Measurements from ENCODE around the gene CORO7. TPM values are rescaled to one million over a fixed set of nuclear protein-coding genes. Genes with fewer than 3 reads are reported as not detected.

The CORO7 gene
- polyA plus RNA-seq, 3 donors: 44.7 to 181 (median 68.4) TPM

DNA sequence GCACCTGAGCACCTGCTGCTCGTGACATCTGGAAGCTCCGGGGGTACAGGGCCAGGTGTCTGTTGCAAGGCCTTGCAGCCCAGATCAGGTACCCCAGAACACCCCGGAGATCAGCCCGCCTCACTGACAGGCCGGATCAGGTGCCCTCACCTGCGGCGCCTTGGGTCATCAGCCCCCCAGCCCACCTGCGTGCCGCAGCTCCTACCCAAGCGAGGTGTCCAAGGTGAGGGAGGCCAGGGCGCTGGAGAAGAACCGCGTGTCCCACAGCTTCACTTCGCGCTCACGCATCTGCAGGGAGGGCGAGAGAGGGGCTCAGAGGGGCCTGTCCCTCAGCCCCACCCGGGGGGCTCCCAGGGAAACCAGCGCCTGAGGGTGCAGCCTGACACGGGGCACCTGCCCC lies 28.6 kb downstream of the CORO7 start:
- no peak overlapping the region for H3K4me3 ChIP-seq (replicated peaks in 1 of 3; ENCODE audit: low read depth in 2 of 3, low read length in 3 of 3)
- H3K9ac ChIP-seq (ENCODE audit: insufficient read depth, low read length, poor library complexity, severe bottlenecking): no peak overlapping the region
- H3K4me1 ChIP-seq (ENCODE audit: control insufficient read depth in 1 of 2, insufficient read depth in 2 of 2, low read length in 2 of 2): no peaks in the 10 kb centered on the region
- peaks cover 100% of the 10 kb centered on the region for H4K20me1 ChIP-seq (ENCODE audit: insufficient read depth, low read length)
- Mint-ChIP-seq H3K4me3 (no peak overlapping the region), H3K27ac (no peak overlapping the region), H3K4me1 (no peaks in the 10 kb centered on the region), H3K9me3 (no peaks in the 10 kb centered on the region), H3K36me3 (peaks cover 59 to 89% of the 10 kb centered on the region in 2 donors), H3K27me3 (ENCODE audit: low read depth in 3 of 3) (no peaks in the 10 kb centered on the region)
- no peak overlapping the region for H2AFZ ChIP-seq (ENCODE audit: insufficient read depth, low read depth, low read length, poor library complexity, severe bottlenecking)
- H3K36me3 ChIP-seq (replicated peaks in 1 of 2; ENCODE audit: control insufficient read depth in 1 of 2, insufficient read depth in 2 of 2, low read length in 2 of 2): peaks cover 97 to 99% of the 10 kb centered on the region in 2 donors
- DNase-seq: no peak
- no peaks in the 10 kb centered on the region for H3K27me3 ChIP-seq (ENCODE audit: control insufficient read depth in 2 of 2, insufficient read depth in 2 of 2, low read length in 2 of 2)
- TF ChIP-seq CTCF (IDR thresholded peaks at IDR 0.05): no peak
- H3K4me2 ChIP-seq (replicated peaks; ENCODE audit: extremely low read depth, low read length, poor library complexity, severe bottlenecking): no peak overlapping the region
- no peaks in the 10 kb centered on the region for H3K9me3 ChIP-seq (replicated peaks in 1 of 2; ENCODE audit: control insufficient read depth in 1 of 2, insufficient read depth in 1 of 2, low read length in 2 of 2)
- intact Hi-C loops (cut with micrococcal nuclease): no loop called here
- H3K27ac ChIP-seq (ENCODE audit: low read depth in 1 of 2, low read length in 2 of 2): no peak overlapping the region
- peaks cover 3% of the 10 kb centered on the region for H3K79me2 ChIP-seq (ENCODE audit: insufficient read depth, low read length)
- 98% methylated on average over 14 of the region's 20 CpGs for WGBS (ENCODE audit: insufficient coverage)

DNA sequence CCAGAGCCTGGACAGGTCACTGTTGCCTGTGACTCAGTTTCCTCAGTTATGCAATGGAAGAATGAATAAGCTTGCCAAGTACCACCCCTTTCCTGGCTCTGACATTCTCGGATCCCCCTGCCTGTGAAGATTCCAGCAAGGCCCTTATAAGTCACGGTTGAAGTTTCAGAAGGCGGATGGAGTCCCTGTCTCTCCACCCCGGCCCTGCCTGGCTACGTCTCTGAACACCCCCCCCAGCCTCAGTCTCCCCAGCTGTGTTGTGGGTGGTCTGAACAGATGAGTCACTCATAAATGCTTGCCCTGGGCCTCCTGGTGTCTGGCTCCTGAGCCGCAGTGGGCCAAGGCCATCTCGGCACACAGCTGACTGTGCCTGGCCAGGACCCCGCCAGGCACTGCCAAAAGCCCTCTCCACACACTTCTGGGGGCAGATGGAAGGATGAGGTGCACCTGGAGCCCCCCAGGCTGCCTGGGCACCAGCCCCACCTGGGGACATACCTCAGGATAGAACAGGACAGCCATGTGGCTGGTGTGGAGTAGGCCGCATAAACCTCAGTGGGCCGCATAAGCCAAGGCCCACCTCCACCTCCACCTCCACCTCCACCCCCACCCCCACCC lies 29.3 kb downstream of the CORO7 start:
- no peaks in the 10 kb centered on the region for H3K9me3 Mint-ChIP-seq
- WGBS (ENCODE audit: insufficient coverage): 75% methylated on average over 2 of the region's 10 CpGs
- peaks cover 94 to 99% of the 10 kb centered on the region in 2 donors for H3K36me3 ChIP-seq (replicated peaks in 1 of 2; ENCODE audit: control insufficient read depth in 1 of 2, insufficient read depth in 2 of 2, low read length in 2 of 2)
- no peaks in the 10 kb centered on the region for H3K27me3 Mint-ChIP-seq (ENCODE audit: low read depth in 3 of 3)
- no peak overlapping the region for H2AFZ ChIP-seq (ENCODE audit: insufficient read depth, low read depth, low read length, poor library complexity, severe bottlenecking)
- H3K9me3 ChIP-seq (replicated peaks in 1 of 2; ENCODE audit: control insufficient read depth in 1 of 2, insufficient read depth in 1 of 2, low read length in 2 of 2): no peaks in the 10 kb centered on the region
- H3K4me3 Mint-ChIP-seq: no peak overlapping the region
- no peaks in the 10 kb centered on the region for H3K27me3 ChIP-seq (ENCODE audit: control insufficient read depth in 2 of 2, insufficient read depth in 2 of 2, low read length in 2 of 2)
- peaks cover 100% of the 10 kb centered on the region for H4K20me1 ChIP-seq (ENCODE audit: insufficient read depth, low read length)
- H3K4me1 Mint-ChIP-seq: no peaks in the 10 kb centered on the region
- H3K4me2 ChIP-seq (replicated peaks; ENCODE audit: extremely low read depth, low read length, poor library complexity, severe bottlenecking): no peak overlapping the region
- no peak overlapping the region for H3K27ac Mint-ChIP-seq
- no peak overlapping the region for H3K27ac ChIP-seq (ENCODE audit: low read depth in 1 of 2, low read length in 2 of 2)
- H3K79me2 ChIP-seq (ENCODE audit: insufficient read depth, low read length): no peaks in the 10 kb centered on the region
- no peak for DNase-seq
- no peak overlapping the region for H3K9ac ChIP-seq (ENCODE audit: insufficient read depth, low read length, poor library complexity, severe bottlenecking)
- intact Hi-C loops (cut with micrococcal nuclease): no loop called here
- no peak overlapping the region for H3K4me3 ChIP-seq (replicated peaks in 1 of 3; ENCODE audit: low read depth in 2 of 3, low read length in 3 of 3)
- no peaks in the 10 kb centered on the region for H3K4me1 ChIP-seq (ENCODE audit: control insufficient read depth in 1 of 2, insufficient read depth in 2 of 2, low read length in 2 of 2)
- peaks cover 55 to 90% of the 10 kb centered on the region in 2 donors for H3K36me3 Mint-ChIP-seq
- no peak for TF ChIP-seq CTCF (IDR thresholded peaks at IDR 0.05)

Measured in CD14-positive monocyte (primary cell).